ENCODE results near the gene UNC93A.
"Not testable (repeated sequence)": the region's sequence is repeated elsewhere in the genome, so short reads cannot be mapped to it uniquely, and the experiment has no call there.

UNC93A gene

DNA sequence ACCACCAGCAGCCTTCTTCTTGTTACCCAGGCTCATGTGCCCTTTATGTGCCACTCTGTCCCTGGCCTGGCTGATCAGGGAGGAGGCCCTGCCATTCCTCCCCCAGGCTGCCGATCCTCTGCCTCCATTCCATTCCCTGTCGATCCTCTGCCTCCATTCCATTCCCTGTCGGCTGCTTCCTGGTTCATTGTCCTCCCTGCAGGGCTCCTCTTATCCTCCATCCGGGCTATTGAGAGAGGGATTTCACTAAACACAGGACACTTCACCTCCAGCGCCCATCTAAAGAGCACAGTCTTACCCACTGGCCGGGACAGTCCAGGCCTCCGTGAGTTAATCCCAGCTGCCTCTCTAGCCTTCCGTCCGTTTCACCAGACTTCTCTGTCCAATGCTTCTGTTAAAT, 26.1 kb downstream of the UNC93A start:
- DNase-seq = no peak

GRCh38 chr6:167318354-167318753, 27.2 kb downstream of the UNC93A start:
- DNase-seq = not testable (repeated sequence)

DNA sequence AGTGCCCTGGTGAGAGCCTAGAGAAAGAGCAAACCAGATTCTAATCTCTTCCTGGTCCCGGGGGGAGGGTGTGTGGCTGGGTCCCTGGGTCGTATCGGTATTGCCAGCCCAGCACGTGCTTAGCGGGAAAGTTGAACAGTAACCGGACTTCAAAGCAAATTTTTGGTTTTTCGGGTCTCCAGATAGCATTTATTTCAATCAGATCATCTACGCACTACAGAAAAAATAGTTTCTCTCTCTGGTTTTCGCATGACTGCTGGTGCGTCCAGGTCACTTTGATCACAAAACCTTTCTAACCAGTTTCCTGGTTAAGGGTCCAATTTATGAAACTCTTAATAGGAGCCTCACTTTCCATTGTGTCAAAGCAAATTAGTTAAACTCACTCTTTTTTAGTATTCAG, 27.7 kb downstream of the UNC93A start:
- DNase-seq = not testable (repeated sequence)

DNA sequence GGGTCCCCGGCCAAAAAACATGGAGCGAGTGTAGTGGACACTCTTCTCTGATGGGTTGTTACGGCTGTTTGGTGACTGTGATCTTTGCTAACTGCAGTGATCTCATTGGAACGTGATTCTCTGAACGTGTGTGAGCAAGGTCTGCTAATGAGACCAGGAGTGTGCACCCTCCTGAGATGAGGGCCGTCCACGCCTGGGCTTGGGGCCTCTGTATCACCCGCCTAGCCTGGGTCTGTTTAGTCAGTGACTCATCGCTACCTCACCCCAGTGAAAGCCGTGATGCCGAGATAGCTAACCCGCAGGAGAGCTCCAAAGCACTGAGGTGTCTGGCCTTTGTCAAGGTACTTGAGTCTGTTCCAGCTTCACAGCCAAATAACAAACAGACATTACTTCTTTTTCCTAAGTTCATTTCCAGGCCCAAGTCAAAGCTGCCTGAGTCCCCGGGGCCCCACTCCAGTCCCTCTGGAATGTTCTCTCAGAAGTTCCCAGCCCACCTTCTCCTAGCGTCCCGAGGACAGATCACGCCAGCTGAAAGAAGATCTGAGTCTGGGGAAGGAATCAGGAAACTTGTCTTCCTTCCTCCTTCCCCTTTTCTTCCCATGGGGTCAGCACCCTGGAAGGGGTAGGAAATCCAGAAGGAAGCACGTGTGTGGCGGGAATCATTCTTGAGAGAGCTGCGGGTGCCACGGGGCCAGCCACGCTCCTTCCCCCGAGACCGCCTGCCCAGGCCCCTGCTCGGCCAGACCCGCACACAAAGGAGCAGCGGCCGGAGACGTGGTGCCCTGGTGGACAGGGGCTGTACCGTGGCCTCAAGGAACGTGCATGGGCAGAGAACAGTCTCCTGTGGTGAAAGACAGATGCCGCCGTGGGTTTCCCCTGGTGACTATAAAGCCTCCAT, 29.0 kb downstream of the UNC93A start:
- not testable (repeated sequence) for DNase-seq

- DNase-seq = not testable (repeated sequence)
Observed at GRCh38 chr6:167320754-167321056, 29.6 kb downstream of the UNC93A start.

GRCh38 chr6:167321185-167321584, 30.1 kb downstream of the UNC93A start:
- not testable (repeated sequence) for DNase-seq

DNA sequence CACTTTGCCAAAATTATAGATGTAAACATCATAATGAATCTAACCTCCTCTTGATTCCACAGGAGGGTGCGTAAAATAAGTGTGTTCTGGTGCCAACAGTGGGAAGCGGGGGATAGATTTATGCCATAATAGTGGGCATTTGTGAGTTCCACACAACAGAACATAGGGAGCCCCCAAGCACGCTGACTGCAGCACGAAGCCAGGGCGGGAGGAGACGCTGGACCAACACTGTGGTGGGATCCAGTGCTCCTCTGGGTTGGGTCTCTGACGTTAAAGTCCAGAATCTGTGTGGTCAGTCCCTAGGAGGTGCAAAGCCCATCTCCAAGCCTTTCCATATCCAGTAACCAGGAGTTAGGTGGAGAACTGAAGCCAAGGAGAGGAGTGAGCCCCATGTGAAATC, 32.0 kb downstream of the UNC93A start:
- no peak for DNase-seq

- DNase-seq = no peak
Observed at GRCh38 chr6:167324111-167324510, 33.0 kb downstream of the UNC93A start.

GRCh38 chr6:167325766-167326165, 34.7 kb downstream of the UNC93A start:
- DNase-seq = no peak

- no peak for DNase-seq
Observed at GRCh38 chr6:167327391-167327790, 36.3 kb downstream of the UNC93A start.

- DNase-seq = no peak
Observed at GRCh38 chr6:167328086-167328485, 37.0 kb downstream of the UNC93A start.

DNA sequence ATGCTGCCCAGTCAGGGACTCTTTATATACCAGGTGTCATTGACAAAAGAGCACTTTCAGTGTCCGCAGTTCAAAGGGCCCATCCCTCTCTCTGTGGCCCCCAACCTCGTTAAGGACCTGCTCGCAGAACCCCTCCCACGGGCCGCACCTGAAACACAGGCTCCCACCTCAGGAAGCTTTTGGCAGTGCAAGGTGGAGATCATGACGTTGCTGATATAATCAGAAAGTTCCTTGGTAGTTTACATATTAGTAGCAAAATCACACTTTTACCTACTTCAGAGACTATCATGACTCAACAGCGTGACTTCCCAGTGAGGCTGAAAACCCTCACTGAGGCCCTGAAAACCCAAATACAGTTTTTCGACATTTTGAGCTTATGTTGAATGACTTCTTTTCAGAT, 37.9 kb downstream of the UNC93A start:
- DNase-seq = no peak

- DNase-seq = no peak
Observed at GRCh38 chr6:167330750-167331149, 39.6 kb downstream of the UNC93A start.

DNA sequence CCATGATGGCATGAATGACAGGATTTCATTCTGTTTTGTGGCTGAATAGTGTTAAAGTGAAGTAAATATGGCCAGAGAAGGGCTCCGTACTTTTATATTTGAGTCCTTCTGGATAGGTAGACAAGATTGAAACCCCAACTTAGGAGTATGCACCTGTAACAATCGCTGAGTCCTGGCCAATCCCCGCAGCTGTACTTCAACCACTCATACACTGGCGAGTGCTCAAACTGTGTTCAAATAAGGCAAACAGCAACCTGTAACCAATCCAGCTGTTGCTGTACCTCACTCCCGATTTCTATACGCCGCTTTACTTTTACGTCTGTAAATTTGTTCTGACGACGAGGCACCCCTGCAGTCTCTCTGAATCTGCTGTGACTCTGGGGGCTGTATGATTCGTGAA, 40.5 kb downstream of the UNC93A start:
- no peak for DNase-seq

DNA sequence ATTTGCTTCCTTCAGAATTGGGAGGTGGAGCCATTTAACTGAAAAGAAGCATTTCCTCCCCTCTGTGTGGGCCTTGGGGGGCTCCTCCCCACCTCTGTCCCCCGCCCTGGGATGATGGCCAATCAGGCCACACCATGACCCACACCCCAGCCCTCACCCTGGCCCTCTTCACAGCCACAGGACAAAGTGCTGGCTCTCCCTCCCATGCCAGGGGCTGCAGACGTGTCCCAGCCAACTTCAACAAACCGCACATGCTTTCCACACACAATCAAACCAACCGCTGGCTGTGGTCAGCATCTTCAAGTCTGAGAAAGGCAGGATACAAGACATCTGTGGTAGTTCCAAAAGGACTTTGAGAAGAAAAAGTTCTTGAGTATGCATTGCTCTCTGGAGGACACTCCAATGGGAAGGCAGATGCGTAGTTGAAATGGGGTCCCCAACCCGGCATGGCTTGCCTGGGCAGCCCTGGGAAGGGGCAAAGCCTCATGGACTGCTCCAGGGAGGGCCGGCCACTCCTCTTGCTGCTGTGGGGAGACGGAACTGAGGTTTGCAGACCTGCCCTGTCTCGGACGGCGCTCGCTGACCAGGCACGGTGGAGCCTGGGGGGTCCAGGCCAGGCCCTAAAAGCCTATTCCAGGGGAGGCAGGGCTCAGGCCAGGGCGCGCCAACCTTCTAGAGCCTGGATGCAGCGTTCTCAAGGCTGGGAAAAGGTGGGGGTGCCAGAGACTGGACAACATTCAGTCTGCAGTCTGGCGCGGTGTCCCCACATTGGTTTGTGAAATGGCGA, 45.9 kb downstream of the UNC93A start:
- no peak for DNase-seq

DNA sequence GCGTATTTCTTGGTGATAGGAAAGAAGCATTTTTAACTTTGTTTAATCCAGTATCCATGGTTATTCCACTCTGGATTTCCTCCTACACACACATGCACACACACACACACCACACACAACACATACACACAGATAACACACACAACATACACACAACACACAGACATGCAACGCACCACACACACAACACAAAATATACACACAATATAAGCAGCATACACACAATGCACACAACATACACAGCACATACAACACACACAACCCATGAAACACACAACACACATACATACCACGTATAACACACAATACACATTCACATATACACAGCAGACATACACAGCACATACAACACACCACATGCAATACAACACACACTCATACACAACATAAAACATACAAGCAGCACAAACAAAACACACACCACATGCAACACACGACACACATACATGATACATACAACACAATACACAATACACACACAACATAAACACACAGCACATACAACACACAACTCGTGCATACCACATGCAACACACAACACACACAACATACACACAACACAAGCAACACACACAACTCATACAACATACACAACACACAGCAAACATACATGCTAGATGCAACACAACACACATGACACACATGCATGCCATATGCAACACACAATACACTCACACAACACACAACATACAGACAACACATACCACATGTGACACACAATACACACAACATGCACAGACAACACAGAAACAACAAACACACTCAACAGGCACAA, 46.7 kb downstream of the UNC93A start:
- no peak for DNase-seq

DNA sequence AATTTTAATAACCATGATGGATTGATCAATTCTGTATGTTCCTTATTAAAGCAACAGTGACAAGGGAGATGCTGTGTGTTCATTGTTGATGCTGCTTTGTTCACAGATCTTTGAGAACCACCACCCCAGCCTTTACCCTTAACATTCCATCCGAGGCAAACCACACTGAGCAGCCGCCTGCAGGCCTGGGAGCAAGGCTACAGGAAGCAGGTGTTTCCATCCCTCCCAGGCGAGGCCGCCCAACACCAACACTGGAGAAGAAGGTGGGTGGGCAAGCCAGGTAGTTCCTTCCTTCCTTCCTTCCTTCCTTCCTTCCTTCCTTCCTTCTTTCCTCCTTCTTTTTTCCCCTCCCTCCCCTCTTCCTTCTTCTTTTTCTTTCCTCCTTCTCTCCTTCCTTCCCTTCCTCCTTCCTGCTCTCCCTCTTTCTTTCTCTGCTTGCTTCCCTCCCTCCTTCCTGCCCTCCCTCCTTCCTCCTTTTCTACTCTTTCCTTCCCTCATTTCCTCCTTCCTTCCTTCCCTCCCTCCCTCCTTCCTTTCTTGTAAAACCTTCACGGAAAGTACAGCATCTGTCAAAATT, 47.5 kb downstream of the UNC93A start:
- no peak for DNase-seq

DNA sequence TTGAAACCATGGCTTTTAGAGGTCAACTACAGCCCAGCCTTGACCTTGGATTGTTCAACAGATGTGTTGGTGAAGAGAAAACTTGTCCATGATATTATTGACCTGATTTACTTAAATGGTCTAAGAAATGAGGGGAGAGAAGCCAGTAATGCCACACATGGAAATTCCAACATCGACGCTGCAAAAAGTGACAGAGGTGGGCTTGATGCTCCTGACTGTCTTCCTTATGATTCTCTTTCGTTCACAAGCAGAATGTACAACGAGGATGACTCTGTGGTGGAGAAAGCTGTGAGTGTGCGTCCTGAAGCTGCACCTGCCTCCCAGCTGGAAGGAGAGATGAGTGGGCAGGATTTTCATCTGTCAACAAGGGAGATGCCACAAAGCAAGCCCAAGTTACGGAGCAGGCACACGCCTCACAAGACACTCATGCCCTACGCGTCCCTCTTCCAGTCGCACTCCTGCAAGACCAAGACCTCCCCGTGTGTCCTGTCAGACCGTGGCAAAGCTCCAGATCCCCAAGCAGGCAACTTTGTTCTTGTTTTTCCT, 50.0 kb downstream of the UNC93A start:
- no peak for DNase-seq

GRCh38 chr6:167341665-167342655, 50.8 kb downstream of the UNC93A start:
- DNase-seq = no peak

DNA sequence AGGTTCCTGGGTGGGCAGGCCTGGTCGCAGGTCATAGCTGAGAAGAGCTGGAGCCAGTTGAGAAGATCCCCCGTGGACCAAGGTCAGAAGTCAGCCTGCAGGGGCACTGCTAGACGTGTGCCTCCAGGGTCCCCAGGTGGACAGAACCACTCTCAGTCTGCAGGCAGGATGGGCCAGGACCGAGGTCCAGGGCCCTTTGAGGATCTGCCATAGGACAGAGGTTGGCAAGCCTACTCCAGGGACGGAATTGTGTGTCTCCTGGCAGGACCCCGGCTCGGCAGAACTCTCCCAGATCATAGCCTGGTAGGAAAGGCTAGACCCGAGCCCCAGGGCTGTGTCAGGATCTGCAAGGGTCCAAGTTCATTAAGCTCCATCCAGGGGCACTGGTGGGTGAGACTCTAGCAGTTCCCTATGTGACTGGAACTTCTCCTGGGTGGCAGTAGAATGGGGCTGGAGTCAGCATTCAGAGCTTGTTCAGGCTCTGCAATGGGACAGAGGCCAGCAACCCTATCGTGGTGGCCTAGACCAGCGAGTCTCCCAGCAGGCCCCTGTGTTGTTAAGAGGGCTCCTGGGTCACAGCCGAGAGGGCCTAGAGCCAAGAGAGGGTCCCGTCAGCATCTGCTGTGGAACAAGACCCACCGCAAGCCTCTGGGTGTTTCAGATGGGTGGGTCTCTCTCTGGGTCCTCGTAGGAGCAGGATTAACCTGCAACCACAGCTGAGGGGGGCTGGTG, 51.9 kb downstream of the UNC93A start:
- DNase-seq = no peak

GRCh38 chr6:167345348-167345747, 54.2 kb downstream of the UNC93A start:
- no peak for DNase-seq
